Mesendoderm (in vitro differentiated cells): ENCODE data around the gene EVA1C.
A peak's percentile ranks its signal among the peaks of the same experiment; 100 is the strongest.

Experiments used
- DNase-seq: peaks from one replicate; pipeline ENCODE4 v3.0.0; 2013
- H2AK5ac ChIP-seq: 2 replicates; pipeline ENCODE4 v1.6.1; 2013; ENCODE audit warnings: low read length, inconsistent platforms
- H2BK120ac ChIP-seq: 2 replicates; pipeline ENCODE4 v1.6.1; 2013; ENCODE audit warnings: low read depth, mild to moderate bottlenecking, low read length, moderate library complexity, mixed read lengths
- H2BK15ac ChIP-seq: replicated peaks from 2 replicates; pipeline ENCODE4 v1.6.1; 2013; ENCODE audit warnings: low read depth, mild to moderate bottlenecking, moderate library complexity
- H2BK5ac ChIP-seq: 2 replicates; pipeline ENCODE4 v1.6.1; 2013; ENCODE audit warnings: low read length, inconsistent platforms
- H3K18ac ChIP-seq: 2 replicates; pipeline ENCODE4 v1.6.1; 2013; ENCODE audit warnings: mild to moderate bottlenecking, low read length, mixed read lengths
- H3K23ac ChIP-seq: one replicate; pipeline ENCODE4 v1.6.1; 2013; ENCODE audit warnings: low read length
- H3K27ac ChIP-seq: 2 replicates; pipeline ENCODE4 v1.5.1; 2013; ENCODE audit warnings: low read depth, mild to moderate bottlenecking, inconsistent platforms, low read length, moderate library complexity
- H3K27me3 ChIP-seq: 2 replicates; pipeline ENCODE4 v1.6.1; 2013; ENCODE audit warnings: low read length, control low read depth, mild to moderate bottlenecking, inconsistent platforms; ENCODE audit not compliant: insufficient read depth, poor library complexity
- H3K36me3 ChIP-seq: 2 replicates; pipeline ENCODE4 v1.6.1; 2013; ENCODE audit warnings: low read length, inconsistent platforms; ENCODE audit not compliant: control insufficient read depth, insufficient read depth
- H3K4ac ChIP-seq: one replicate; pipeline ENCODE4 v1.6.1; 2013; ENCODE audit warnings: low read depth, mild to moderate bottlenecking, low read length, moderate library complexity
- H3K4me1 ChIP-seq: 2 replicates; pipeline ENCODE4 v1.6.1; 2013; ENCODE audit warnings: low read depth, low read length, inconsistent platforms; ENCODE audit not compliant: control insufficient read depth
- H3K4me2 ChIP-seq: 2 replicates; pipeline ENCODE4 v1.6.1; 2013; ENCODE audit warnings: low read length
- H3K4me3 ChIP-seq: 2 replicates; pipeline ENCODE4 v1.5.1; 2013; ENCODE audit warnings: mild to moderate bottlenecking, low read length
- H3K56ac ChIP-seq: one replicate; pipeline ENCODE4 v1.6.1; 2013; ENCODE audit warnings: low read length
- H3K79me1 ChIP-seq: 2 replicates; pipeline ENCODE4 v1.6.1; 2013; ENCODE audit warnings: low read length, inconsistent platforms
- H3K79me2 ChIP-seq: 2 replicates; pipeline ENCODE4 v1.6.1; 2013; ENCODE audit warnings: mild to moderate bottlenecking, low read length; ENCODE audit not compliant: control insufficient read depth, insufficient read depth
- H3K9ac ChIP-seq: 2 replicates; pipeline ENCODE4 v1.6.1; 2013; ENCODE audit warnings: low read length, inconsistent platforms
- H4K5ac ChIP-seq: one replicate; pipeline ENCODE4 v1.6.1; 2013; ENCODE audit warnings: low read length
- H4K8ac ChIP-seq: one replicate; pipeline ENCODE4 v1.6.1; 2013; ENCODE audit warnings: low read depth, mild to moderate bottlenecking, control low read depth, low read length, moderate library complexity
- WGBS: extraction: QIAGEN DNeasy Blood & Tissue Kit; methylation state at CpG from one replicate; pipeline ENCODE4 v1.1.7; 2013; ENCODE audit warnings: low lambda C conversion rate, missing lambda C conversion rate; ENCODE audit not compliant: insufficient coverage; ENCODE audit errors: extremely low coverage; 5-methylcytosine and 5-hydroxymethylcytosine counted together

The EVA1C gene

DNA sequence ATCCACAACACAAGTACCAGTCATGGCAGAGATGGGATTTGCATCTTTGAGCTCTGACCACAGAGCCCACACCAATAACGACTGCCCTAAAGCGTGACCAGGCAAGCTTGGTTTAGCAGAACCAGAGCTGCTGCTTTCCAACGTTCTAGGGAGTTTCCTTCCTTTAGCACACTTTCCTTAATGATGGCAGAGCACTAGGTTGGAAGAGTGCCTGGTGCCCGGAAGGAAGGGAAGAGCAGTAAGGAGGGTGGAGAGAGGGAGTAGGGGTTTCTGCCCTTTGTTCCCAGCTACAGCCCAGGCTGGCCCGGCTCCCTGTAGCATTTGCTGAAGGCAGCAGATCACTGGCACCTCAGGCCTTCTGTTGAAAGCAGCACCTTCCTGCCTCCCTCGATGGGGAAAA, 6.1 kb upstream of the EVA1C start:
- no peak for DNase-seq
- Histone ChIP-seq H3K79me1 (no peaks in the 10 kb centered on the region), H2BK5ac (no peak overlapping the region), H3K4me1 (no peaks in the 10 kb centered on the region), H3K4me2 (no peak overlapping the region), H2BK15ac (no peak overlapping the region), H3K27ac (no peak overlapping the region), H2AK5ac (no peak overlapping the region), H3K79me2 (no peaks in the 10 kb centered on the region), H3K36me3 (no peaks in the 10 kb centered on the region), H3K9ac (no peak overlapping the region), H3K56ac (no peak overlapping the region), H2BK120ac (no peak overlapping the region), H4K5ac (no peak overlapping the region), H3K18ac (no peak overlapping the region), H3K27me3 (peaks cover 6% of the 10 kb centered on the region), H4K8ac (no peak overlapping the region), H3K4ac (no peak overlapping the region), H3K4me3 (no peak overlapping the region), H3K23ac (no peak overlapping the region)
- WGBS: no CpG with 5 or more reads among the region's 6 CpGs

DNA sequence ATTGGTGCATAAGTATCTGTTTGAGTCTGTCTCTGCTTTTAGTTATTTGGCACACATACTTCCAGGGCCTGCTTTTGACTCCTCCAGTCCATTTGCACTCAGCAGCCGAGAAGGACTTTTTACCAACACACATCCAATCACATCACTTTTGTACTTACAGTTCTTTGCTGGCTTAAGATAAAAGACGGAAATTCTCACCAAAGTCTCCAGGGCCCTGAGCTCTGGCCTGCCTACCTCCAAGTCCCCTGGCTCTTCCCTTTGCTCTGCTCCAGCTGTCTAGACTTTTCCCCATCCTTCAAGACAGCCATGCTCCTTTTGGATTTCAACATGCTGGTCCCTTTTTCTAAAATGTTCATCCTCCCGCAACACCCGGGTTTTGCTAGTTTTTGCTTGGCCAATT, 2.2 kb upstream of the EVA1C start:
- no peak overlapping the region for H2BK5ac ChIP-seq
- no peak overlapping the region for H2AK5ac ChIP-seq
- H3K4me1 ChIP-seq: no peaks in the 10 kb centered on the region
- no peak for DNase-seq
- H2BK120ac ChIP-seq: no peak overlapping the region
- H3K4me3 ChIP-seq: no peak overlapping the region
- no peak overlapping the region for H4K8ac ChIP-seq
- no peak overlapping the region for H4K5ac ChIP-seq
- H2BK15ac ChIP-seq: no peak overlapping the region
- H3K79me2 ChIP-seq: no peaks in the 10 kb centered on the region
- no peak overlapping the region for H3K27ac ChIP-seq
- H3K27me3 ChIP-seq: peaks cover 25% of the 10 kb centered on the region
- H3K18ac ChIP-seq: no peak overlapping the region
- no peak overlapping the region for H3K4ac ChIP-seq
- H3K56ac ChIP-seq: no peak overlapping the region
- no peak overlapping the region for H3K9ac ChIP-seq
- H3K4me2 ChIP-seq: no peak overlapping the region
- no peaks in the 10 kb centered on the region for H3K79me1 ChIP-seq
- no peak overlapping the region for H3K23ac ChIP-seq
- H3K36me3 ChIP-seq: no peaks in the 10 kb centered on the region
- WGBS: no CpG with 5 or more reads among the region's 4 CpGs

DNA sequence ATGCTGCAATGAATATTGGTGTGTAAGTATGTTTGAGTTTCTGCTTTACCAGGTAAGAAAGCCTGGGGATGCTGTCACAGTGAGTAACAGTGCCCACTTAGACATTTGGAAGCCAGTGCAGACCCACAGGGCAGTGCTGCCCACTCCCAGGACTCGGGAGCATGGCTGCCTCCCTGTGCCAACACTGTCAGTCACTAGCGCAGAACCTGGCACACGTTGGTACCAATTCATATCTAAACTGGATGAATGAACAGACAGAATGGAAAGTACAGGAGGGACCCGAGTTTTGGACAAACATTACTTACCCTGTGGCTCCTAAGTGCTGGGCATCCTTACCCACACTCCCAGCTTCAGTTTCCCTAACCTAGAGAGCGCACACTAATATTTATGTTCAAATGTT, 1.6 kb upstream of the EVA1C start:
- no peak overlapping the region for H3K56ac ChIP-seq
- H3K9ac ChIP-seq: no peak overlapping the region
- H2BK5ac ChIP-seq: no peak overlapping the region
- DNase-seq: no peak
- H4K5ac ChIP-seq: no peak overlapping the region
- peaks cover 25% of the 10 kb centered on the region for H3K27me3 ChIP-seq
- H3K4me1 ChIP-seq: no peaks in the 10 kb centered on the region
- H3K79me1 ChIP-seq: no peaks in the 10 kb centered on the region
- no peak overlapping the region for H2BK15ac ChIP-seq
- H3K27ac ChIP-seq: no peak overlapping the region
- H3K4me3 ChIP-seq: no peak overlapping the region
- no peak overlapping the region for H3K18ac ChIP-seq
- H2AK5ac ChIP-seq: no peak overlapping the region
- H3K4ac ChIP-seq: no peak overlapping the region
- no peak overlapping the region for H3K23ac ChIP-seq
- H2BK120ac ChIP-seq: no peak overlapping the region
- no peak overlapping the region for H3K4me2 ChIP-seq
- H4K8ac ChIP-seq: no peak overlapping the region
- no CpG with 5 or more reads among the region's 5 CpGs for WGBS
- H3K36me3 ChIP-seq: no peaks in the 10 kb centered on the region
- no peaks in the 10 kb centered on the region for H3K79me2 ChIP-seq

DNA sequence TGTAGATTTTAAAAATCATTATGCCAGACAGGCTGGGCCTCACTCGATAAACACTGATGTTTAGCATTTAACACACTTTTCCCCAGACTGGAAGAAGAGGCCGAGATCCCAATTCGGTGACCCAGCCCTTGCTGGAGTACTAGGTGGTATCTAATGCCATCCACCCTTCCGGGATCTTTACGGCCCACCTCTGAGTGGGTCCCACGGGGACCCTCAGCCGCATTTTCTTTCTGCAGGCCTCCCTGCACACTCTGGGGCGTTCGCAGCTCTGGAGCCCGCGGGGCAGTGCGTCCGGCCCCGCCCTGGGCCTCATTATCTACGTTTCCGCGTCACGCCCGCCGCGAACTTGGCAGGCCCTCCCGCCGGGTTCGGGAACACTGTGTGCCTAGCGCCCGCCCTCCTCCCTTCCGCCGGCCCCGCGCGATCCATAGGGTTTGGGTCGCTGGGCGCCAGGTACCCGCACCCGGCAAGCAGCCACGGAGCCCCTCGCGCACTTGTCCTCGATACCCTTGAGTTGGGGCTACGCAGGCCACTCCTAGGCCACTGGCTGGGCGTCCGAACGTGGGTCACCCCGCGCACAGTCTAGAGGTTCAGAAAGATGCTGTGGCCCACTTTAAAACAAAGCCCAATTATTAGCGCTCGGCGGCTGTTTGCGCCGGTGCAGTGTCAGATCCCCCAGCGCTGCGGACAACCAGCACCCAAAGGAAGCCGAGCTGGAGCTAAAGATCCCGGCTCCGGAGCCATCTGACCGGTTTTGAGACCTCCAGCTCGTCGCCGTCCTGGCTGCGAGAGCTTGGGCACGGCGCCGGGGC, 950 bp upstream of the EVA1C start:
- H3K79me2 ChIP-seq: no peaks in the 10 kb centered on the region
- no peak overlapping the region for H3K4ac ChIP-seq
- peak overlapping the region; percentile 35 for H3K9ac ChIP-seq
- H2BK120ac ChIP-seq: no peak overlapping the region
- H3K4me2 ChIP-seq: peak overlapping the region; percentile 73
- DNase-seq: no peak
- no peak overlapping the region for H3K18ac ChIP-seq
- no peaks in the 10 kb centered on the region for H3K79me1 ChIP-seq
- WGBS: no CpG with 5 or more reads among the region's 63 CpGs
- H3K23ac ChIP-seq: no peak overlapping the region
- no peak overlapping the region for H4K5ac ChIP-seq
- H3K4me1 ChIP-seq: no peaks in the 10 kb centered on the region
- peaks cover 25% of the 10 kb centered on the region for H3K27me3 ChIP-seq
- H4K8ac ChIP-seq: no peak overlapping the region
- peak overlapping the region; percentile 58 for H3K56ac ChIP-seq
- no peak overlapping the region for H2BK15ac ChIP-seq
- H3K4me3 ChIP-seq: peak overlapping the region; percentile 21
- H3K27ac ChIP-seq: no peak overlapping the region
- H2BK5ac ChIP-seq: no peak overlapping the region
- H3K36me3 ChIP-seq: no peaks in the 10 kb centered on the region
- H2AK5ac ChIP-seq: no peak overlapping the region

GRCh38 chr21:32413015-32413504, 554 bp downstream of the EVA1C start:
- no peak overlapping the region for H3K27ac ChIP-seq
- no peak overlapping the region for H3K9ac ChIP-seq
- no peaks in the 10 kb centered on the region for H3K79me1 ChIP-seq
- H3K4ac ChIP-seq: no peak overlapping the region
- H3K79me2 ChIP-seq: no peaks in the 10 kb centered on the region
- WGBS: no CpG with 5 or more reads among the region's 32 CpGs
- H3K4me3 ChIP-seq: no peak overlapping the region
- no peak for DNase-seq
- H4K8ac ChIP-seq: no peak overlapping the region
- no peaks in the 10 kb centered on the region for H3K36me3 ChIP-seq
- H3K27me3 ChIP-seq: peaks cover 25% of the 10 kb centered on the region
- no peak overlapping the region for H2BK5ac ChIP-seq
- no peak overlapping the region for H2AK5ac ChIP-seq
- H2BK15ac ChIP-seq: no peak overlapping the region
- H2BK120ac ChIP-seq: no peak overlapping the region
- no peak overlapping the region for H3K23ac ChIP-seq
- H3K56ac ChIP-seq: no peak overlapping the region
- H3K18ac ChIP-seq: no peak overlapping the region
- H3K4me2 ChIP-seq: peak overlapping the region; percentile 73
- no peak overlapping the region for H4K5ac ChIP-seq
- no peaks in the 10 kb centered on the region for H3K4me1 ChIP-seq
